Suppressor macrophage treated with lipopolysaccharide for 4 hours (primary cell): ENCODE data around the gene PSMB2.

Experiments used
- DNase-seq: peaks from one replicate; pipeline ENCODE4 v3.0.0-alpha.2; 2020

PSMB2 gene

GRCh38 chr1:35570589-35571137 is 70.7 kb downstream of the PSMB2 start:
- DNase-seq: no peak

GRCh38 chr1:35569936-35570335 is 71.4 kb downstream of the PSMB2 start:
- DNase-seq: no peak

- peak; percentile 72 for DNase-seq
Measured at GRCh38 chr1:35568975-35569395, 72.3 kb downstream of the PSMB2 start.

GRCh38 chr1:35567947-35568558 is 73.3 kb downstream of the PSMB2 start:
- no peak for DNase-seq

- no peak for DNase-seq
Measured at GRCh38 chr1:35565742-35566133, 75.6 kb downstream of the PSMB2 start.

GRCh38 chr1:35564884-35565741 is 76.2 kb downstream of the PSMB2 start:
- no peak for DNase-seq

GRCh38 chr1:35564037-35564883 is 77.1 kb downstream of the PSMB2 start:
- DNase-seq: peak; percentile 82

- DNase-seq: no peak
Measured at GRCh38 chr1:35563166-35563565, 78.2 kb downstream of the PSMB2 start.

- no peak for DNase-seq
Measured at GRCh38 chr1:35561972-35562680, 79.2 kb downstream of the PSMB2 start.

GRCh38 chr1:35561297-35561971 is 79.9 kb downstream of the PSMB2 start:
- DNase-seq: no peak

GRCh38 chr1:35560256-35561225 is 80.8 kb downstream of the PSMB2 start:
- no peak for DNase-seq

GRCh38 chr1:35559317-35559944 is 81.9 kb downstream of the PSMB2 start:
- no peak for DNase-seq

- DNase-seq: no peak
Measured at GRCh38 chr1:35558374-35559316, 82.7 kb downstream of the PSMB2 start.

GRCh38 chr1:35557611-35558373 is 83.5 kb downstream of the PSMB2 start, which contains the start of gene NCDN:
Gene NCDN, plus strand, starts transcription at chr1:35557799. Its CDS starts 392 bp downstream, at chr1:35558191.
- DNase-seq: peak; percentile 98

GRCh38 chr1:35557118-35557610 is 84.2 kb downstream of the PSMB2 start, which contains the start of gene KIAA0319L:
Gene KIAA0319L, minus strand, starts transcription at chr1:35557403. Its CDS starts 2,912 bp downstream, at chr1:35554491.
- peak; percentile 80 for DNase-seq

GRCh38 chr1:35556484-35557117 is 84.7 kb downstream of the PSMB2 start:
- no peak for DNase-seq
